RCC 7860 (cell line): ENCODE measurements around the gene ASAP3.
A peak's percentile ranks its signal among the peaks of the same experiment; 100 is the strongest.
"Not testable (repeated sequence)": the region's sequence is repeated elsewhere in the genome, so short reads cannot be mapped to it uniquely, and the experiment has no call there.

Experiments used
- DNase-seq: peaks from one replicate; pipeline ENCODE4 v3.0.0-alpha.2; 2015; ENCODE audit warnings: low spot score
- FAIRE-seq: peaks from 2 replicates; lab custom pipeline; 2012; peaks lifted over from hg19 to GRCh38; lab: Jason Lieb, UNC

The ASAP3 gene

DNA sequence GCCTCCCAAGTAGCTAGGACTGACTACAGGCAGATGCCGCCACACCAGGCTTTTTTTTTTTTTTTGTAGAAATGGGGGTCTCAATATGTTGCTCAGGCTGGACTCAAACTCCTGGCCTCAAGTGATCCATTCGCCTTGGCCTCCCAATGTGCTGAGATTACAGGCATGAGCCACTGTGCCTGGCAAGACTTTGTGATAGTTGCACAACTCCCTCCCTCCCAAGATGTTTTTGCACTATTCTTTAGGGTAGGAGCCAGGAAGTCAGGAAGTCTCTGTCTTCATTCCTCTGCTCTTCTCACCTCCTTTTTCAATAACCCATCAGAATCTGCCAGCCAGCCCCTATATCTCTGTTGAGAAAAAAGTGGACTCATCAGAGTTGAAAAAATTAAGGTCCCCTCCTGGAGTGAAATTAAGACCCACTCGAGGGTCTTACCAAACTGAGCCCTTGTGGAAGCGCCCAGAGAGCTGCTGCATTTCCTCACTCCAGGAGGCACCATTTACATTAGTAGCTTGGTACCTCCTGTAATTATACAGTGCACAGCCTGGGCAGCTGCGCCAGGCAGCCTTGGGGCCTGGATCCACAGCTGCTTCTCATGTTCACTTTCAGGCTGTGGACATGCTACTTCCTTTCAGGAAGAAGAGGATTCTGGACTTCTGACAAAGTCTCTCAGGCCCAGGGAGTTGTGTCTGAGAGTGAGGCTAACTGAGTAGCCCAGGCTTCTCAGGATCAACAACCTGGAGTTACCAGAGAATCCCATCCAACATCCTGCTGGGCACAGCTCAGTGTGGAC is 83.5 kb downstream of the ASAP3 start:
- no peak for FAIRE-seq
- no peak for DNase-seq

- no peak for FAIRE-seq
- DNase-seq = no peak
These were observed 84.8 kb downstream of the ASAP3 start for GRCh38 chr1:23399229-23399628.

DNA sequence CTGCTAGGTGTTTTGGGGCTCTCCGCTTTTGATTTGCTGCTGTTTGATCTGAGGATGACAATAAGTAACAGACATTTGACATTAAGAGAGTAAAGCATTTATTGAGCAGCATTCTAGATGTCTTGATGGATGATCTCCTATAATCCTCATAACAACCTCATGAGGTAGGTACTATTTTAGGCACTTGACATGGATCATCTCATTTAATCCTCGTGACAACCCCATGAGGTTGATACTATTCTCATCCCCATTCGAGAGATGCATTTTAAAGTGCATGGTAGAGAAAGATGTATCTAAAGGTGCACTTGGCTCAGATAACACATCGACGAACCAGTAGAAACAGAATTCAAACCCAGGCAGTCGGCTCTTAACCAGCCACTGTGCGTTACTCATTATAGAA is 86.1 kb downstream of the ASAP3 start:
- no peak for FAIRE-seq

DNA sequence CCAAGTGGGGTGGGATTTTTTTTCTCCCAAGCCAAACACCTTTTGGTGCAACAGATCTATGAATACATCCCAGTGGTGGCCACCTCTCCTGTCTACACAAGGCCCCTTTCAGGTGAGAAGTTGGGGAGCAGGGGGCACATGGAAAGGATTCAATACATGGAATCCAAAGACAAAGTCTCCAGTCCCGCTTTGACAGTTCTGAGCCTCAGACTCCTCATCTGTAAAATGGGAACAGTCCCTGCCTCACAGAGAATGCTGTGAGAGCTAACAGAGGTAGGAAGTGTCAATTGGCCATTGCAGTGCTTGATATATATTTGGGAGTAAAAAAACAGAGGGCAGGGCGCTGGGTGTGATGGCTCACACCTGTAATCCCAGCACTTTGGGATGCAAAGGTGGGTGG is 87.6 kb downstream of the ASAP3 start:
- DNase-seq (no peak), FAIRE-seq (no peak)

More for the DNA sequence above, 86.1 kb downstream of the ASAP3 start:
- DNase-seq = no peak

DNA sequence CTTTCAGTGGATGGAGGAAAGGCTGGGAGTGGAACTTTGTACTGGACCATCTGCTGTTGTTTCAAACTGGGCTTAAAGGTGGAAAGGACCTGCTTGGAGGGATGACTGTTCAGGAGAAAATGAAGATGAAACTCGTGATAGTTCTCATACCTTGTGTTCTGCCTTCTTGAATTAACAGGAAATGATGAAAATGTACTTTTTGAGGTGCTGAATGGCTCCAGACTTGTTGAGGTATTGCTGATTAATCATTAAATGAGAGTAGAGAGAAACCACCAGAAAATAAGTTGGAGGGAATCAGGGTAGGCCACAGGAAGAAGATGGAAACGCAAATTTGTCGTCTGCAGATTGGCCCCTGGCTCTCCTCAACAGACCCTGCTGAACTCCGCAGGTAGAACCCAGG is 88.1 kb downstream of the ASAP3 start:
- FAIRE-seq (no peak), DNase-seq (no peak)

GRCh38 chr1:23395154-23395724 is 88.7 kb downstream of the ASAP3 start:
- FAIRE-seq (no peak), DNase-seq (no peak)

DNA sequence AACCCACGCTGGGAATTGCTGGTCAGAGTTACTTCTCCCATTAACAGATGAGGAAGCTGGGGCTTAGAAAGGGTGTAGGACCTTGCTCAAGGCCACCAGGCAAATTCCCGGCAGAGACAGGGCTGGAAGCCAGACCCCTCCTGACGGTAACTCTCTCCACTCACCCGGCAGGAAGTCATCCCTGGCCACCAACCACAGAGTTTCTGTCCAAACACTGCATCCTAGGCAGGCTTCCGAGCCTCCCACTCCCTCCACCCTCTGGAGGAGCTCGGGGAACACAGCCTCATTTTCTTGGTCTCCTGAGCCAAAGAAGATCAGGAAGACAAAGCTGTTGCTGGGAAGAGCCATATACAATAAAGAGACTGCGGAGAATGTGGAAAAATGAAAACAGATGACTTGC is 89.3 kb downstream of the ASAP3 start:
- FAIRE-seq (peak; percentile 65), DNase-seq (peak; percentile 56)

GRCh38 chr1:23394181-23394580 is 89.8 kb downstream of the ASAP3 start:
- DNase-seq (peak; percentile 85), FAIRE-seq (peak; percentile 80)

- peak; percentile 90 for FAIRE-seq
- DNase-seq = peak; percentile 94
These were observed 90.3 kb downstream of the ASAP3 start for GRCh38 chr1:23393706-23394105.

- FAIRE-seq = no peak
- no peak for DNase-seq
These were observed 91.7 kb downstream of the ASAP3 start for GRCh38 chr1:23392125-23392855.

GRCh38 chr1:23389837-23390321 is 94.1 kb downstream of the ASAP3 start:
- DNase-seq = no peak
- no peak for FAIRE-seq

DNA sequence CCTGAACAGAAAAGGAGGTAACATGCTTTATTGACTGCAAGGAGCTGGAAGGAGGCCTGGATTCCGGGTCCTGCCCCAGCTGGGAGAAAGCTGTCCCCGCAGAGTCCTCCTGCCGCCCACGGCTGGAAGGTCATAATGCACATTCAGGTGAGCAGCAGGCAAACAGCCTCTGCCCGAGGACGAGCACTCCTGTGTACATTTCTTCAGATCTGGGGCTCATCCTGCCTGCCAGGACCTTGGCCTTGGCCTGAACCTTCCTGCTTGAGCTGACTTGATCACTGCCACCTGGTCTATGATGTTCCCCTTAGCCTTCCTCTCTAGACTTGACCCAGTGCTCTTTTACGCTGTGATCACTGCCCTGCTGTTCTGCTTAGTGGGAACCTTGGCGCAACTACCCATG is 96.5 kb downstream of the ASAP3 start:
- DNase-seq (no peak), FAIRE-seq (no peak)

GRCh38 chr1:23385119-23385621 is 98.8 kb downstream of the ASAP3 start:
- FAIRE-seq = no peak
- peak; percentile 70 for DNase-seq

DNA sequence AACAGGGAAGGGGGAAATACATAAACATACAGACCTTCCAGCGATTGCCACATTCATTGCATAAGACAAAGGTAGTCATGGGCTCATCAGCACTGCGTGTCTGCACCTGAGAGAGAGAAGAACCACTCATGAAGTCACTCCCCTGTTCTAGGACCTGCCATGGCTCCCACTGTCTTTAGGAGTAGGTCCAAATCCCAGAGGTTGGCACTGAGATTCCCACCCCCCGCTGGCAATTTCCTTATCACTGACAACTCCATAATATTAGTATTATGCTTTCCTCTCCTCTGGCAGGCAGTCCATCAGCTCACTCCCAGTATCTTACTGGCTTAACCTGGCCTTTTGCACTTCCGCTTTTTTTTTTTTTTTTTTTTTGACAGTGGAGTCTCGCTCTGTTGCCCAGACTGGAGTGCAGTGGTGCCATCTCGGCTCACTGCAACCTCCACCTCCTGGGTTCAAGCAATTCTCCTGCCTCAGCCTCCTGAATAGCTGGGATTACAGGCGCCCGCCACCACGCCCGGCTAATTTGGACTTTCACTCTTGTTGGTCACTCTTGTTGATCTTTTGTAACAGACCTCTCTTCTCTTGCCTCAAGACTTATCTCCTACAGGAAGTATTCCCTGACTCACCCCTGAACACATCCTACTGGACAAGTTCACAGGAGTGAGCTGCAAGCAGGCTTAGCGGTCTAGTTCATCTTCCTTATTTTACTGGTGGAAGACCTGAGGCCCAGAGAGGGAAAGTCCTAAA is 99.5 kb downstream of the ASAP3 start:
- peak; percentile 85 for DNase-seq
- FAIRE-seq = peak; percentile 79

DNA sequence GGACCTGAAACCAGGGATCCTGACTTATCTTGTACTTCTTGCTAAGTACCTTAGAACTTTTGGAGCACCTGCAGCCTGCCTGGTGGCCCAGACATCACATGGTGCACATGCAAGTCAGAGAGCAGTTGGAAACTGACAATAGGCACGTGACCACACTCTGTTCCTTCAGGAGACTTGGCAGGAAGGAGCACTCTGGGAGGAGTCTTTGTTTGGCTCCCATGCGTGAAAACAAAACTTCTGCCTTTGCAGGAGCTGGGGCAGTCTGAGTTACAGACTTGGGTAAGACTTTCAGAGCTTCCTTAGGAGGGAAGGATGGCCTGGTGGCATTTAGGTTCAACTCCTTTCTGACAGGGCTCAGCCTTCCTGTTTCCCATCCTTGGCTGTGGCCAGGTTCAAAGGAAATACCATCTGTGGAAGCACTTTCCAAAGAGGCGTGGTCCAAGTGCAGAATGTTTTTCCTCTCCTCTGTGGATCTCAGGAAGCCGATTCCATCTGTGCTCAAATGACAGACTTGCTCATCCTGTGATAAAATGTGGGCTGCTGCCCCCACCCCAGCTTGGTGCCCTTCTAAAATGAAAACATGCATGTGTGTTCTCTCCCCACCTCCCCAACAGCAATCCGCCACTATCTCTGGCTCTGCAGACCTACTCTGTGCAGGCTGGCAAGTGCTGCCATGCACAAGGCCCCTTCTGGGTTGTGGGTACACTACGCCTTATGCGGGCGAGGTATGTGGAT is 100.2 kb downstream of the ASAP3 start:
- no peak for FAIRE-seq

DNA sequence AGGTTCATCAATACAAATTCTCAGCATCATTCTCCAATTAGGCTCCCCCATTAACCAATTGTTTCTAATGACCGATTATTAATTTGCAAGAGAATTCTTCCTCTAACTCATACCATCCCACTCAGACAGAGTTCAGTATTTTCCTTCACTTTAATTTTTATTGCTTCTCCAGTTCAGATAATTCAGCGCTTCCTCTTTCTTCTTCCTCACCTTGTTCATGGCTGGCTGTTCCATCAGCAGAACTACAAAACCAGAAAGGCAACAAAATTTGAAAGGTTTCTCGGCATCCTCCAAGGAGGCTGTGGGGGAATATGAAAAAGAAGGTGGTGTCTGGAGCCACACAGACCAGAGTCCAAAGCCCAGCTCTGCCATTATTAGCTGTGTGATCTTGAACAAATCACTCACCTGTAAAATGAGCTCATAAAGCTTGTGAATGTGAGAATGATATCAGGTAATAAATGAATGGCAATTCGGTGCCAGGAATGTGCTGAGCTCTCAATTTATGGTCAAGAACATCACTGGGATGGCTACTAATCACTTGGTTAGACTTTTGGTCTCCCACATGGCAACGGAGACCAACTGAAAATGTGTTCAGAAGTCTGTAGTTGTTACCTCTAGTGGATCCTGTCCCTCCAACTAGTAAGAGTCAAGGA is 102.6 kb downstream of the ASAP3 start:
- FAIRE-seq = no peak
- no peak for DNase-seq

More for the DNA sequence above, 100.2 kb downstream of the ASAP3 start:
- no peak for DNase-seq

GRCh38 chr1:23380719-23381118 is 103.3 kb downstream of the ASAP3 start:
- no peak for DNase-seq
- FAIRE-seq = no peak

DNA sequence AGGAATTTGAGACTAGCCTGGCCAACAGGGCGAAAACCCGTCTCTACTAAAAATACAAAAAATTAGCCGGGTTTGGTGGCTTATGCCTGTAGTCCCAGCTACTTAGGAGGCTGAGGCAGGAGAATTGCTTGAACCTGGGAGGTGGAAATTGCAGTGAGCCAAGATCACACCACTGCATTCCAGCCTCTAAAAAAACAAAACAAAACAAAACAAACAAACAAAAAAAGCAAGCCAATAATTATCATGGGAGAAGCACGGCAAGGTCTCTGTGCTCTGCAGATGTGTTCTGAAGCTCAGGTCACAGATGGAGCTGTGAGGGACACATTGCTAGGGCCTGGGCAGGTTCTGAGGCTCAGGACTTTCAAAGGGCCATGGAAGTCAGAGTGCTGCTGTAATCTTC is 103.7 kb downstream of the ASAP3 start:
- not testable (repeated sequence) for DNase-seq, FAIRE-seq
